CD4-positive, alpha-beta T cell treated with Interleukin-4 for 1 hour (primary cell): Measurements from ENCODE around the gene TPRN.

Experiments
- DNase-seq, 2 donors: peaks; one replicate each; pipeline ENCODE4 v3.0.0-alpha.2; 2020 to 2022

TPRN gene

DNA sequence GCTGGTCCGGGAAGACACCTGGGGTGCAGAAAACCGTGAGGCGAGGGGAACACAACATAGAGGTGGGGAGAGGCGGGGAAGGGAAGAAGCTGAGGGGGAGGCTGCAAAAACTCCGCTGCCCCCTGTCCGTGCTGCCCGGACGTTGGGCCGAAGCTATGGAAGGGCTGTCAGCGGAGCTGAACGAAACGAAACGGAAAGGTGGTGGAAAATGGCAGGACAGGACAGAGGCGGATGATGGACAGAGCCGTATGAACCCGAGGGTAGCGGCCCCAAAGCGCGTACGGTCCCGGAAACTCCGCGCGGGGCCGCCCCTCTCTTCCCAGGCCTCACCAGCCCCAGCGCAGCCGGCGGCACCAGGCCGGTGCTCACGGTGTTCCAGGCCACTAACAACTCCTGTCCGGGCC is 12.5 kb downstream of the TPRN start:
- no peak for DNase-seq

DNA sequence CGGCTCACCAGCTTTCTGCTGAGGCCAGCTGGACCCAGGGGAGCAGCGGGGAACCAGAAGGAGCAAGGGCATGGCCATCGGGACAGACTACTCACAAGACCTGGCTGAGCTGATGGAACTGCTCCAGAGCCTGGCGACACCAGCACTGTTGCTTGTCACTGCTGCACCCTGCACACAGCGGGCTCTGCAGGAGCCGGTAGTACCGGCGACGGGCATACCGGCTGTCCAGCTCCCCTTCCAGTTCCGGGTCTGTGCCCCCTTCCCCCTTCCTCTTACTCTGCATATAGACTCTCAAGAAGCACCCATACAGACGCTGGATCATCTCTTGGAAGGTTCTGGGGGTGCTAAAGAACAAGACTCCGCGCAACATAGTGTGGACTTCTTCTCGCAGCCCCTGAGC is 13.2 kb downstream of the TPRN start:
- DNase-seq: no peak

DNA sequence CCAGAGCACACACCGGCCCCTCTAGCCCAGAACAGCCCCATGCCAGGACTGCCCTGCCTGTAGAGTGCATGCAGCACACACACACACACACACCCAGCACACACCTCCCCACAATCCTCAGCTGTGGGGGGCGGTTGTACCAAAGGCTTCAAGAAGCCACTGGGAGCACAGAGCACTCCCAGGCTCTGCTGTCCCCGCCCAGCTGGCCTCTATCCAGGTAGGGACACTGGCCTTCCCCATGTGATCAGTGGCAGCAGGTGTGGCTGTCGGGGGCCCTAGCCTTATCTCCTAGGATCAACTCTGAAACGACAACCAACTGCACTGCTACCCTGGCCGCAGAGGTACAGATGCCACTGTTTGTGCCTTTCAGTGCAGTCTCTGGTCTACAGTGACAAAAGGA is 14.2 kb downstream of the TPRN start:
- no peak for DNase-seq

DNA sequence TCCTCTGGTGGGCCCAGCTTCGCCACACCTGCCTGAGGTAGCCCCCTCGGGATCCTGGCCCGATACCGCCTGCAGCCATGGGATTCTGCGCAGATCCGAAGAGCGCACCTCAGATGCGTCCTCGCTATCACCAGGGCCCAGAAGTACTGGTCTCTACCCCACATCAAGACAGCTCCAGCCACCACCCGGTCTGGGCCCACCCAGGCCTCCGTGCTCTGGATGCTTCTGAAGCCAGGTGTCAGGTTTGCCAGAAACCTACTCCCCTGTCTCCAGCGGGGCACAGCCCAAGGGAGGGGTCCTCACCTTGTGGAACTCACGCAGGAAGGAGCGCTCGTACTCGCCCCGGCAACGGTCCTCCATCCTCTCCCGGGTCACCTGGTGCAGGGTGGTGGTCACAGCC is 14.6 kb downstream of the TPRN start:
- DNase-seq: no peak

DNA sequence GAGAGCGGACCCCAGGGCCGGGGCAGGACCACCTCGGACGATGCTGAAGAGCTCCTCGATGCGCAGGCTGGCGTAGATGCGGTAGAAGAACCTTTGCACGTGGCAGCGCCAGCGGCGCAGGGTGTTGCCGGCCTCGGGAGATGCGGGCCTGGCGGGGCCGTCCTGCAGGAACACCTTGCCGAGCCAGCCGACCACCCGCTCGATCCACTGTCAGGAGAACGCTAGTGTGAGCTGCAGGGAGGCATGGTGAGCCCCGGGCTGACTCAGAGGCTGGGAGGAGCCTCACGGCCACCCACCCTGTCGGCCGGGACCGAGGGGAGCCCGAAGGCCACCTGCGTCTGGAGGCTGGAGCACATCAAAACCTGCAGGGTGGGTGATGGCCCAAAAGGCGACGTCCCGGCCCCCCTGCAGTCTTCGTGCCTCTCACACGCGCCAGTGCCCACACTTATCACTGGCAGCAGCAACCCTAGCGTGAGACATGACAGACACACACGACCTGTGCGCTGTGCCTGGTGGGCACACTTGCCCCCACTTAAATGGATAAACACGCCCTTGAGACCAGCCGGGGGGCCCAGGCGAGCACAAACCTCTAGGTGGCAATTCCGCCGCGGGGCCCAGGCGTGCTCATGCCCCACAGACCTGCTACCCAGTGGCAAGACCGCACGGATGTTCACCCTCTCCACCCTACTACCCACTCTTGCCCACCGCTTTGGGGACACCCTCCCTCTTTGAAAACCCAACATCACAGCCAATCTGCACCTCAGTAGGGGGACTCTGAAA is 15.5 kb downstream of the TPRN start:
- DNase-seq: no peak

DNA sequence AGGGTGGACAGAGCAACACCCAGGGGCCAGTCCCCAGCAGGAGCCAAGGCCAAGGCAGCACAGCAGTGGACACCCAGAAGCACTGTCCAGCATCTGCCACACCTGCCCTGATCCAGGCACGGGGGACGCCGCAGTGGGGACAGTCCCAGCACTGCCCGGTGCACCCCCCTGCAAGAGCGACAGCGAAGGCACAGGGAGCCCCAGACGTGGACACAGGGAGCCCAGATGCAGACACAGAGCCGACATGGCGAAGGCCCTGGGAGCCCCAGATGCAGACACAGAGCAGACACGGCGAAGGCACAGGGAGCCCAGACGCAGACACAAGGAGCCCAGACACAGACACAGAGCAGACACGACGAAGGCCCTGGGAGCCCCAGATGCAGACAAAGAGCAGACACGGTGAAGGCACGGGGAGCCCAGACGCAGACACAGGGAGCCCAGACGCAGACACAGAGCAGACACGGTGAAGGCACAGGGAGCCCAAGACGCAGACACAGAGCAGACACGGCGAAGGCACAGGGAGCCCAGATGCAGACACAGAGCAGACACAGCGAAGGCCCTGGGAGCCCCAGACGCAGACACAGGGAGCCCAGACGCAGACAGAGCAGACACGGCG is 16.5 kb downstream of the TPRN start:
- no peak for DNase-seq

DNA sequence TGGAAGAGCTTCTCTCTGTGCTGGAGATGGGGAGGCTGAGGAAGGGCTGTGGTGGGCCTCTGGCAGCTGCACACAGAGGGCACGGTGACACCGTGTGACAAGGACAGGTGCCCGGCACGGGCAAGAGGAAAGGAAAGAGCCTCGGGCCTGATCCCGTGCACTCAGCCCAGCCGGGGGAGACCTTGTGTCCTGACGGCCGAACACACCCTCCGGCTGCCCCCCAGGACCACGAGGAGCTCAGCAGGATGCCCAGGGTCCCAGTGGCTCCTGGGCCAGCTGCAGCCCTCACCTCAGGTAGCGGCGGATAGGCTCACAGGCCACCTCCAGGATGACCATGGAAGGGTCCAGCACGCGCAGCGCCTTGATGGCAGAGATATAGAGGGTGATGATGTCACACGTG is 17.7 kb downstream of the TPRN start:
- no peak for DNase-seq

DNA sequence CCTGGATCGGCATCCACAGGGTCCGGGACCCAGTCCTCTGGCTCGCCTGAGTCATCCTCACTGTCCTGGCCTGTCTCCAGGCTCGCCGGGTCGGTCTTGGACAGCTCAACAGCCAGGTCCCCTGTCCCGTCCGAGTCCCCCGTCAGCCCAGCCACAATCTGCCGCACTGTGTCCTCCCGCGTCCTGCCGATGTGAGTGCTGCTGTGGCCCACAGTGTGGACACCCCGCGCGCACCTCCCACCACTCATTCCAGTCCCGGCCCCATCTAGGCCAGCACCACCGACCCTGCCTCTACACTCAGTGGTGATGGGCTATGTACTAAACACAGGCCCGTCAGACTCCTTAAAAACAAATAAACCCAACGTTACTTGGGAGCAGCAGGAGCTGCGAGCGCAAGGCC is 18.9 kb downstream of the TPRN start:
- no peak for DNase-seq

DNA sequence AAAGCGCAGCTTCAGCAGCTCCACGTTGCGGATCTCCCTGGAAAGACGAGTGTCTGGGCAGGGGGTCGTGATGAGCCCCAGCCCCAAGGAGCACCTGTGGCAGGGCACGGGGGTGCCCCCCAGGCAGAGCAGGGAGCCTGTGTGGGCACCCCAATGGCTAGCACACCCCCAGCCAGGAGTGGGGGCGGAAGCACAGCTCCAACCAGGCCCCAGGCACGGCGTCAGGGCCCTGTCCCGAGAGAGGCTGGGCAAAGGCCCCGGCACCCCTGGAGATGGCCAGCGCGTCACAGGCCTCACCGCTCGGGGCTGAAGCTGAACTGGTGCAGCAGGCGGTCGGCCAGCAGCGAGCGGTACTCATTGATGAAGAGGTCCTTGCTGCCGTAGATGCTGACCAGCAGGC is 20.1 kb downstream of the TPRN start:
- no peak for DNase-seq

DNA sequence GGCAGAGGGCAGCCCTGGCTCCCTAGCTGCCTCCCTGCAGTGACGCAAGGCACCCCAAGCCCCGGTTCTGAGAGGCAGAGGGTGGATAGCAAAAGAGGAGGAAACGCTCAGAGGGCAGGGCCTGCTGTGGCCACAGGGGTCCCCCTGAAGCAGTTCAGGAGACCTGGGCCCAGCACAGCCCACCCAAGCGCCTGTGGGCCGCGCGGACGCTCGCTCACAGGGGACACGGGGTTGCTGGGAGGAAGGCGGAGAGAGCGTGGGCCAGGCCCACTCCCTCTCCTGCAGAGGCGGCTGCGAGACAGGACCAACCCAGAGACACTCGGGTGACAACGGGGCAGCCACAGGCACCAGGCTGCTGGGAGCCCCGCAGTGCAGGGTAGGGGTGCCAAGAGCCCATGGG is 20.8 kb downstream of the TPRN start:
- no peak for DNase-seq

DNA sequence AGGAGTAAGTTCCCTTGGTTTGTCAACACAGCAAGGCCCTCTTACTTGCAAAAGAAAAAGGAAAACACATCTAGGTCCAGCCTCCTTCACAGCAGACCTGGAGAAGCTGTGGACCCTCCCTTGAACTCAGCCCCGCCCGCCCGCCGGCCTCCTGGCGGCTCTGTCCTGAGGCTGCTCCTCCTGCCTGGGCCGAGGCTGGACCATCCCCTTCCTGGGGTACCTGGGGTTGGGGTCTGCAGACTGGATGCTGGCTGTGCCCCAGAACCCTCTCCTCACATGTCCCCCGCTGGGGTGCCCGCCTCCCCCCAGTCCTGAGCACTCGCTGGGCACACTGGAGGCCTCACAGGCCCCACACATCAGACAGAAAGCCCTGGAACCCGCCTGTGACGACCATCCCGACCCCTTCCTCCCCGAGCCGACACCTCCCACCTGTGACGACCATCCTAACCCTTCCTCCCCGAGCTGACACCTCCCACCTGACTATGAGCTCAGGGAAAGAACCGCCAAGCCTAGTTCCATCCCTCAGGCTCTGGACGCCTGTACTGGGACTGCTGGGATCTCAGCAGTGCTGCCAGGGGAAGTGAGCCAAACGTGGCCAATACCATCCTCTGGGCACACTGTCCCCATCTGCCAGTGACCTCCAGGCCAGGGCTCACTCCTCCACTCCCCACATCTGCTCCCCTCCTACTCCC is 21.5 kb downstream of the TPRN start:
- DNase-seq: no peak

DNA sequence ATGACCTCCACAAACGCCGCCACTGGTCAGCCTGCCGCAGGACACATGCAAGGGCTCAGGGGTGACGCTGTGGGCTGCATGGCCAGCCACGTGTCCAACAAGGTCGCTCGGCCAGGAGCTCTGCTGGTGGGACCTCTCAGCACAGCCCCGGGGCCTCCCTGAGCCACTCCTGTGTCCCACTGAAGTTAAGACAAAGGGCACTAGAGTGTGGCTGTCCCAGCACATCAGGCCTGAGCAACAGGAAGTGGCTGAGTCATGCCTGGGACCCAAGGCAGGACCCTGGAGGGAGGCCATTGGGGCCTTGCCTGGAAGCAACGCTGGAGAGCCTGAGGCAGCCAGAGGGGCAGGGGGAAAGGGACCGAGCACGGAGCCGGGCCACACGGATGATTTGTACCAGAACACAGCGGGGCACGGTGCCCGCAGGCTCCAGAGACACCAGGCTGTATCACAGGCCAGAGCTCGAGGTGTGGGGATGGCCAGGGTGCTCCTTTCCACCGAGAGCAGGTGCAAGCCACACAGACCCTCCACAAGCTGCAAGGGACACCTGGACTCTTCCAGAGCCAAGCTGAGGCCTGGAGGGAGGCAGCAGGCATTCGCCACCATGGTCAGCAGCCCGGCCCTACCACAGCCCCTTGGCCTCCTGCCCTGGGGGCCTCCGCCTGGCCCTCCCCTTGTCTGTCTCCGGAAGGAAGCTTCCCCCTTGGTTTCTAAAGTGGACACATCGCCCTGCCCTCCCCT is 22.2 kb downstream of the TPRN start:
- DNase-seq: no peak

DNA sequence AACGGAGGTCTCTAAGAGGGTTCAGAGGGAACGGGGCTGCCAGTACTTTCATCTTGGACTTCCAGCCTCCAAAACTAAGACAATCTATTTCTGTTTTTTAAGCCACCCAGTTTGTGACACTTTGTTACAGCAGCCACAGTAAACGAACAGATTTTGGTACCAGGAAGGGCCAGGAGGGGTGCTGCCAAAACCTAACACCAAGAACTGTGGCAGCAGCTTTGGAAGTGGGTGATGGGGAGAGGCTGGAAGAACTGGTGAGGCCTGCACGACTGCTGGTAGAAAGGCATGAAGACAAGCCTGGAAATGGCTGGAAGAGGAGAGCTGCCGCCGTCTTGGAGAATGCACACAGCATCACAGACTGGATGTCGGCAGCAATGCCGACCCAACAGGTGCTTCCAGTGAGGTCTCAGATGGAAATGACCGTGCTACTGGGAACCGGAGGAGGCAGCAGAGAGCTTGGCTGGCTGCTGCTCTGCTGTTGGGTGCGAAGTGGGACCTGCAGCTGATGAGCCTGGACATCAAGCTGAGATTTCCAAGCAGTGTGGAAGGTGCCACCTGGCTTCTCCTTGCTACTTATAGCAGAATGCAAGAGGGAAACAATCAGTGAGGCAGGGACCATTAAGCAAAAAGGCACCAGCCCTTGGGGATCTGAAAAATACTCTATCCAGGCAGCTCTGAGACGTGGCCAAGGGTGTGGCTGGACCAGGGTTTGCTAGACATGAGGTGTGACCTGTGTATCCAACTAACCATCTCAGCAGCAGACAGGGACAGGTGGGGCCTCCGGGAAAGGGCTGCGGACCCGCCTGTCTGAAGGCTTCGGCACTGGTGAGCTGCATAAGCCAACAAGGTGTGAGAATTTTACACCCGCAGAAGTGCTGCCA is 24.0 kb downstream of the TPRN start:
- peak; percentile 24 to 29 for DNase-seq

DNA sequence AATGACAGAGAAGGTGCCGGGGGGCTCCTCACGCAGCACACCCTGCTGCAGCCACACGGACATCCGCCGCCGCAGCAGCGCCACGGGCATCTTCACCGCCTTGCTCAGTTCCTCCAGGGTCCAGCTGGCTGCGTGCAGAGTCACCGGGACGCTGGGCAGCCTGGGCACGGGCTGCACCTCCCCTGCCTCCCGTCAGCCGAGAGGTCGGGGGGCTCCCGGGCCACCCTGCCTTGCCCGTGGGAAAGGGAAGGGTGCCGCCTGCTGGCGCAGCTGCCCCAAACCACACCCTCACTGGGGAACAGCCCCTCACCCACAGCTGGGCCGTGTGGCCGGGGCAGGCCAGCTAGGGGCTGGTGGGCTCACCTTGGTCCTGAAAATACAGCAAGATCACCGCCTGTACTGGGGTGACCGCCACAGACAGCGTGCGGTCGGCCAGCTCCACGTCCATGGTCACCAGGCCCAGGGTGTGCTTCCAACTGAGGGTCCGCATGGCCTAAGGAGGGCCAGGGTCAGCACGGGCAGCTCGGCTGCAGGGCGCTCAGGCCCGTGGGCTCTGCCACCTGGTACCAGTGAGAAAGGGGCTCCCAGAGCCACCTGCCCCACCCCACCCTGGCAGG is 25.1 kb downstream of the TPRN start:
- DNase-seq: no peak

DNA sequence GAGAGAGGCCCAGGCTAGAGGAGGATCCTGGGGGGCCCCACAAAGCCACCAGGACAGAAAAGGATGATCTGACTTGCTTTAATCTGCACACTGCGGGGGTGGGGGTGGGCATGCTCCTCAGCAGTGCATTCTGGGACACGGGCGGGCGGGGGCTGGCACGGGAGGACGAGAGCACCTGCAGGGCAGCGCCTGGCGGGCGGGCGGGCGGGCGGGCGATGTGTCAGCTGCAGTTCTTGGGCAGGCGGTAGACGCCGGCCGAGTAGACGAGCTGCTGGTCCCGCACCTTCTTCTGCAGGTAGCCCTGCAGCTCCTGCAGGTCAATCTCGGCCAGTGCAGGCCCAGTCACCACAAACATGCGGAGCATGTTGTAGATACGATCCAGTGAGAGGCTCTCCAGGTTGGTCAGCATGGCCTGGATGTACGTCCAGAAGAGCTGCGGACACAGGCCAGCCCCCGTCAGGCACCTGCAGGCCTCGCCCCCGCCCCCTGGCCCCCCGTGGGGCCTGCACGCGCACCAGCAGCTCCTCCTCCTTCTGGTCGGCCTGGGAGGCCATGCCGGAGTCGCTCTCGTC is 25.7 kb downstream of the TPRN start:
- no peak for DNase-seq

DNA sequence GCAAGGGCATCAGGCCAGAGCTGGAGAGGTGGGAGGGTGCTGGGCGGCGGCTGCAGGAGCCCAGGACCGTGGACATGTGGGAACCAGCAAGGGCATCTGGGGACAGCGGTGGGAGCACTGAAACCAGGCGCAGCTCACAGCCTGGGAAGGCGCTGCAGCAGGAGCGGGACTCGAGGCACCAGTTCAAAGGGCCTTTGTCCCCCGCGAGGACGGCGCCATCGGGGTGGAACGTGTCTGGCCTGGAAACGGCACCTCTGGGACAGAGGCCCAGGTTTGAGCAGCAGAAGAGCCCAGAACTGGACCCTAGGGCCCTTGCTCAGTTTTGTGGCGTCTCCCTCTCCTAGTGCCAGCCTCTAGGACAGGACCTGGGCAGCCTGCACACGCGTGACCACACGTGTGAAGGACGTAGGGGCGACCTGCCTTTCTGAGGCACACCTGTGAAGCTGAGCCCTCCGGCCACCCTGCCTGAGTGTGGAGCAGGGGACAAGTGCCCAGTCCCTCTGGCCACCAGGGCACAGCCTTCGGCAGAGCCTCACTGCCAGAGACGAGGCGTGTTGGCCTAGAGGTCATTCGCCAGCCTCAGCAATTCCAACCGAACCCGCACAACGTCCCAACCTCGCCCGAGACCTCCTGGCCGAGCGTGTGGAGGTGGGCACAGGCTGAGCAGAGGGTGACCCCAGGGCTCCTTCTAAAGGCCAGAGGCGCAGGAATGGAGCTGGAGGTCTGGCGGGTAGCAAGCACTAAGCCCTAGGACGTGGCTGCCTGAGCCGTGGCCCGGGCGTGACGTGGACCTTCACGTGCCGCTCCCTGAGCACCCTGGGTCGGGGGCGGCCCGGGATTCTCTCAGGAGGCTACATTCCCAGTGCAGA is 26.5 kb downstream of the TPRN start:
- no peak for DNase-seq

DNA sequence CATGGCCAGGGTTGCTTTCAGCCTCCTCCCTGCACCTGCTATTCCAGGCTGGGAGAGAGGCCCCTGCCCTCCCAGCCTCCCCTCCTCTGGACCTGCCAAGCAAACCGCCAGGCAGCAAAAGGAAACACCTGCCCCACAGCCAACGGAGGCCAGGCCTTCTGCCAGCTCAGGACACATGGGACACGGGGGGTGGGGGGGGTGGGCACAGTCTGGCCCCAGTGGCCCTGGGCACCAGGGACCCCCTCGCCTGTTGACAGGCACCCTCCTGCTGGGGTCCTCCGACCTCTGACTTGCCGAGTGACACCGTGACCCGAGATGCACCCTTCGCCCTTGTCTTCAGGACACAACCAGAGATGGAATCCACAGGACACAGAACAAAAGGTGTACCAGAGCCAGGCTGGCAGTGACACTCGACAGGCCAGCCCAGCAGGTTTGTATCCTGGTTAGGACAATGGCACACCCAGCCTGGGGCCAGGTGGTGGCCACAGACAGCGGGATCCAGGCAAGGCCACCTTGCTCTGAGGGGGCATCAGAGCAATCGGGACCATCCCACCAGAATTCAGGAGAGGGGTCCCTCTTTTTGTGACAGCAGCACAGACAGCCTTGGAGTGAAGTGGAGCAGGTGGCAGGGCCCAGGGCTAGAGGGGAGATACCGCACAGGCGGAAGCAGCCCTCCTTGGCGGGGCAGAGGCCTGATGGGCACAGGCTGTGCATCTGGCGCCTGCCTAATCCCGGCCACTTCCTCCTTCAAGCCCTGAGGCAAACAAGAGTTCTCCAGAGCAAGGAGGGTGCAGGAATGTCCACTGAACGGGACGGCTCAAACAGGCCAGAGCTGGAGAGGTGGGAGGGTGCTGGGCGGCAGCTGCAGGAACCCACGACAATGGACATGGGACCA is 27.4 kb downstream of the TPRN start:
- no peak for DNase-seq

DNA sequence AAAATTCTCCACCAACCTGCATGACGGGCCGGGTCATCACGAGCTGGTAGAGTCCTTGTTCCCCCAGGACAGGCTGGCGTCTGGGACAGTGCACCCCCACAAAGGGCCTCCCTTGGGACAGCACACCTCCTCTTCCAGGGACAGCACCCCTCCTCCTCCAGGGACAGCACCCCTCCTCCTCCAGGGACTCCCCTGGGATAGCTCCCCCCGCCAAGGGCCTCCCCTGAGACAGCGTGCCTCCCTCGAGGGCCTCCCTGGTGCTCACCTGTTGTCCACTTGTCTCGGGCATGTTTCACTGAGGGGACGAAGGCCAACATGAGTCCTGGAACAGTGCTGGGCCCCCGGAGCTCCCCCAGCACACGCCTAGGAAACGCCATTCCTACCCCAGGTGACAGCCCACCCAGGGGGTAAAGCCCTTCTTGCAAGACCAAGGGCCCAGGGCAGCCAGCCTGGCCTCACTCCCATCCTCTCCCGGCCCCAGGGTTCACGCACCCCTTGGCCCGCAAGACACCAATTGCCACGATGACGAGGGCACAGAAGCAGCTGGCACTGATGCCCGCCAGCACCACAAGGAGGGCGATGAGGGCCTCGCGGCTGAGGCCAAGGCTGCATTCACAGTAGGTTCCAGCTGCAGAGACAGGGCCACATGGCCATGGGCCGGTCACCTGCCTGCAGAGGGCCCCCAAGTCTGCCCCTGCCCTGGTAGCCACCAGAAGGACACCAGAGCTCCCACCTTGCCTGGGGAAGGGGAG is 29.2 kb downstream of the TPRN start:
- no peak for DNase-seq
